IMR-90 (cell line): Measurements from ENCODE around the gene ARMC10. TPM values are rescaled to one million over a fixed set of nuclear protein-coding genes. Genes with fewer than 3 reads are reported as not detected.

ENCODE experiments used
- ATAC-seq: fragments of 200-7000 bp; cut with Tn5 transposase; 2 replicates; pipeline ENCODE4 v1.9.1; 2020; ENCODE audit warnings: low read depth, mild to moderate bottlenecking, moderate library complexity
- BruUV-seq: library from RNA; stranded (reverse); fragments of 400-500 nt; replicated peaks from 2 replicates; lab custom pipeline; 2021; lab: Mats Ljungman, UMichigan
- CTCF ChIA-PET: fragments of 300-600 bp; formaldehyde crosslinking; extraction: SDS; loops from one replicate; lab custom pipeline; 2021; ENCODE audit warnings: antibody characterized with exemption; lab: Yijun Ruan, JAX
- POLR2A ChIA-PET: fragments of 300-600 bp; sonication (Branson Sonifier 250); formaldehyde crosslinking; loops from one replicate; lab custom pipeline; 2022; ENCODE audit warnings: antibody characterized with exemption; ENCODE audit not compliant: unreplicated experiment; lab: Charles Lee
- DNase-seq: peaks from one replicate; pipeline ENCODE4 v3.0.0; 2013
- H2AFZ ChIP-seq: replicated peaks from 2 replicates; pipeline ENCODE3; 2013; ENCODE audit warnings: low read length, mild to moderate bottlenecking; ENCODE audit not compliant: poor library complexity
- H2AK5ac ChIP-seq: 2 replicates; pipeline ENCODE4 v1.6.1; 2013; ENCODE audit warnings: low read depth, low read length, inconsistent platforms
- H2AK9ac ChIP-seq: replicated peaks from 2 replicates; pipeline ENCODE3; 2013; ENCODE audit warnings: mild to moderate bottlenecking, low read depth, low read length, moderate library complexity; ENCODE audit not compliant: poor library complexity
- H2BK120ac ChIP-seq: 2 replicates; pipeline ENCODE4 v1.6.1; 2013; ENCODE audit warnings: low read depth, low read length, inconsistent platforms
- H2BK15ac ChIP-seq: 3 replicates; pipeline ENCODE4 v1.6.1; 2013; ENCODE audit warnings: low read depth, low read length, inconsistent platforms
- H2BK20ac ChIP-seq: 2 replicates; pipeline ENCODE4 v1.6.1; 2013; ENCODE audit warnings: low read depth, mild to moderate bottlenecking, inconsistent platforms, low read length, moderate library complexity
- H2BK5ac ChIP-seq: 2 replicates; pipeline ENCODE4 v1.6.1; 2013; ENCODE audit warnings: mild to moderate bottlenecking, low read depth, low read length, inconsistent platforms; ENCODE audit not compliant: poor library complexity, severe bottlenecking
- H3K14ac ChIP-seq: replicated peaks from 2 replicates; pipeline ENCODE4 v1.6.1; 2013; ENCODE audit warnings: low read depth, low read length, inconsistent platforms
- H3K18ac ChIP-seq: 2 replicates; pipeline ENCODE4 v1.6.1; 2013; ENCODE audit warnings: low read depth, low read length, control low read depth
- H3K23ac ChIP-seq: 2 replicates; pipeline ENCODE4 v1.6.1; 2013; ENCODE audit warnings: low read depth, low read length, inconsistent platforms
- H3K27ac ChIP-seq: 2 replicates; pipeline ENCODE4 v1.5.1; 2013; ENCODE audit warnings: mild to moderate bottlenecking, control low read depth, low read length; ENCODE audit not compliant: insufficient read depth
- H3K27me3 ChIP-seq: 2 replicates; pipeline ENCODE4 v1.6.1; 2013; ENCODE audit warnings: low read length; ENCODE audit not compliant: control insufficient read depth, insufficient read depth
- H3K36me3 ChIP-seq: 2 replicates; pipeline ENCODE4 v1.6.1; 2013; ENCODE audit warnings: low read length, mixed read lengths; ENCODE audit not compliant: control insufficient read depth, insufficient read depth
- H3K4ac ChIP-seq: 2 replicates; pipeline ENCODE4 v1.6.1; 2013; ENCODE audit warnings: low read depth, low read length, inconsistent platforms
- H3K4me1 ChIP-seq: 2 replicates; pipeline ENCODE4 v1.6.1; 2013; ENCODE audit warnings: low read length, mixed read lengths; ENCODE audit not compliant: control insufficient read depth, insufficient read depth
- H3K4me2 ChIP-seq: 2 replicates; pipeline ENCODE4 v1.6.1; 2013; ENCODE audit warnings: low read depth, mild to moderate bottlenecking, control low read depth, low read length, moderate library complexity
- H3K4me3 ChIP-seq: 2 replicates; pipeline ENCODE4 v1.5.1; 2013; ENCODE audit warnings: low read depth, mild to moderate bottlenecking, control low read depth, low read length, moderate library complexity; ENCODE audit not compliant: insufficient read depth
- H3K56ac ChIP-seq: 2 replicates; pipeline ENCODE4 v1.6.1; 2013; ENCODE audit warnings: low read length, inconsistent platforms; ENCODE audit not compliant: insufficient read depth; ENCODE audit errors: extremely low read depth
- H3K79me1 ChIP-seq, 2 experiments: 2 replicates each; pipeline ENCODE4 v1.6.1; 2013; ENCODE audit warnings: low read length in 2 of 2, inconsistent platforms in 1 of 2, low read depth in 1 of 2
- H3K9ac ChIP-seq: 2 replicates; pipeline ENCODE4 v1.6.1; 2013; ENCODE audit warnings: low read depth, low read length, control low read depth
- H3K9me1 ChIP-seq: 2 replicates; pipeline ENCODE4 v1.6.1; 2013; ENCODE audit warnings: low read length, inconsistent platforms; ENCODE audit not compliant: insufficient read depth
- H3K9me3 ChIP-seq: 2 replicates; pipeline ENCODE4 v1.6.1; 2013; ENCODE audit warnings: low read length; ENCODE audit not compliant: control insufficient read depth, insufficient read depth
- H4K20me1 ChIP-seq: 2 replicates; pipeline ENCODE4 v1.6.1; 2013; ENCODE audit warnings: low read length, inconsistent platforms; ENCODE audit not compliant: insufficient read depth
- H4K5ac ChIP-seq: 2 replicates; pipeline ENCODE4 v1.6.1; 2013; ENCODE audit warnings: mild to moderate bottlenecking, low read depth, low read length, control low read depth
- H4K8ac ChIP-seq, 2 experiments: 2 replicates each; pipeline ENCODE4 v1.6.1; 2013; ENCODE audit warnings: low read depth in 2 of 2, low read length in 2 of 2, control low read depth in 1 of 2, inconsistent platforms in 1 of 2
- H4K91ac ChIP-seq: 2 replicates; pipeline ENCODE4 v1.6.1; 2013; ENCODE audit warnings: low read depth, low read length, inconsistent platforms; ENCODE audit not compliant: insufficient read depth
- CTCF ChIP-seq: conservative IDR thresholded peaks from 2 replicates; pipeline ENCODE4 v1.5.1; 2012; ENCODE audit warnings: mild to moderate bottlenecking, low read depth, low read length, improper control_type of control experiment
- ELK1 ChIP-seq: fragments of 150-350 bp; IDR thresholded peaks from 2 replicates; pipeline ENCODE4 v1.6.1; 2016; ENCODE audit warnings: low read depth, mild to moderate bottlenecking, low read length, moderate library complexity, borderline replicate concordance
- FOS ChIP-seq: fragments of 150-350 bp; IDR thresholded peaks from 2 replicates; pipeline ENCODE4 v1.6.1; 2016; ENCODE audit warnings: low read depth, low read length
- RAD21 ChIP-seq: IDR thresholded peaks from 2 replicates; pipeline ENCODE4 v1.6.1; 2012; ENCODE audit warnings: low read length, improper control_type of control experiment
- SMC3 ChIP-seq: fragments of 150-350 bp; IDR thresholded peaks from 2 replicates; pipeline ENCODE4 v1.6.1; 2016; ENCODE audit warnings: low read depth, mild to moderate bottlenecking, antibody characterized with exemption, low read length, moderate library complexity
- USF2 ChIP-seq: fragments of 150-350 bp; IDR thresholded peaks from 2 replicates; pipeline ENCODE4 v1.6.1; 2017; ENCODE audit warnings: mild to moderate bottlenecking, antibody characterized with exemption, low read length, low read depth
- WGBS, 2 experiments: methylation state at CpG; one replicate each; pipeline versions ENCODE4 v1.1.5 to v1.1.7; 2013; ENCODE audit warnings: missing lambda C conversion rate in 2 of 2; ENCODE audit not compliant: insufficient read length in 1 of 2; ENCODE audit errors: extremely low coverage in 2 of 2; 5-methylcytosine and 5-hydroxymethylcytosine counted together
- dilution Hi-C: fragments of 300-500 bp; cut with HindIII; formaldehyde crosslinking; loops from one replicate; pipeline ENCODE4 v1.14.3; 2018; ENCODE audit warnings: low sequenced_read_pairs; ENCODE audit not compliant: unreplicated experiment
- in situ Hi-C: fragments of 300-500 bp; cut with MboI; formaldehyde crosslinking; loops from 3 replicates; pipeline ENCODE4 v1.14.3; 2019; ENCODE audit warnings: low sequenced_read_pairs, inconsistent platforms, mixed read lengths
- intact Hi-C: fragments of 100-400 bp; cut with micrococcal nuclease; formaldehyde crosslinking; loops from 2 replicates; pipeline ENCODE4 v1.10.0; 2022
- polyA plus RNA-seq, 3 experiments: library from polyadenylated mRNA; depleted of rRNA; stranded (reverse); fragments of >200 nt; gene quantifications; 2 replicates each; pipeline ENCODE4 v1.2.3, GENCODE V29; 2012; ENCODE audit warnings: low replicate concordance in 1 of 3
- total RNA-seq: library from RNA; depleted of rRNA; stranded (reverse); fragments of >200 nt; gene quantifications from 2 replicates; pipeline ENCODE4 v1.2.3, GENCODE V29; 2012

ARMC10 gene
- total and polyA plus RNA-seq, 2 of the 4 experiments (the other 2 are of a cell fraction) = 17.4 to 21.0 TPM

- H4K20me1 ChIP-seq = no peaks in the 10 kb centered on the region
- in situ Hi-C loops = no loop called here
- no peak for DNase-seq
- no peaks in the 10 kb centered on the region for H3K79me1 ChIP-seq
- POLR2A ChIA-PET = no interaction called here
- H3K14ac ChIP-seq = no peak overlapping the region
- no peak for ATAC-seq
- intact Hi-C loops = no loop called here
- no peak for TF ChIP-seq SMC3
- TF ChIP-seq RAD21 = 0 out of 2 replicates have a peak, but pooled peaks have one; percentile 14
- no peak for TF ChIP-seq FOS
- no peak for TF ChIP-seq ELK1
- TF ChIP-seq CTCF = peak; percentile 22; the same call in 1 of the 2 replicates
- no peak for TF ChIP-seq USF2
- no peak overlapping the region for H2BK120ac ChIP-seq
- WGBS, 2 experiments = no CpG with 5 or more reads among the region's 3 CpGs
- CTCF ChIA-PET = no interaction called here
- H3K9ac ChIP-seq = no peak overlapping the region
- no peak overlapping the region for H3K18ac ChIP-seq
- no peaks in the 10 kb centered on the region for H3K9me1 ChIP-seq
- H2AFZ ChIP-seq = no peak overlapping the region
- no TSS peak for BruUV-seq
- peaks cover 15% of the 10 kb centered on the region for H3K36me3 ChIP-seq
- H3K27me3 ChIP-seq = no peaks in the 10 kb centered on the region
- no peak overlapping the region for H4K5ac ChIP-seq
- H4K91ac ChIP-seq = no peak overlapping the region
- H2BK5ac ChIP-seq = no peak overlapping the region
- H2BK15ac ChIP-seq = no peak overlapping the region
- H3K23ac ChIP-seq = no peak overlapping the region
- no peak overlapping the region for H2AK9ac ChIP-seq
- no peak overlapping the region for H3K4ac ChIP-seq
- no peak overlapping the region for H3K4me2 ChIP-seq
- H2BK20ac ChIP-seq = no peak overlapping the region
- no peaks in the 10 kb centered on the region for H3K4me1 ChIP-seq
- no peaks in the 10 kb centered on the region for H3K9me3 ChIP-seq
- H3K56ac ChIP-seq = no peak overlapping the region
- no peak overlapping the region for H3K4me3 ChIP-seq
- no peak overlapping the region for H4K8ac ChIP-seq
- no peak overlapping the region for H3K27ac ChIP-seq
- dilution Hi-C loops = no loop called here
- no peak overlapping the region for H2AK5ac ChIP-seq
Observed at GRCh38 chr7:103094102-103094501, 19.2 kb downstream of the ARMC10 start.
